ENCODE measurements around the gene AMZ1. TPM values are rescaled to one million over a fixed set of nuclear protein-coding genes. Genes with fewer than 3 reads are reported as not detected.

Gene AMZ1
- total RNA-seq, 1 donor from 2014 or later = 0.05 TPM

DNA sequence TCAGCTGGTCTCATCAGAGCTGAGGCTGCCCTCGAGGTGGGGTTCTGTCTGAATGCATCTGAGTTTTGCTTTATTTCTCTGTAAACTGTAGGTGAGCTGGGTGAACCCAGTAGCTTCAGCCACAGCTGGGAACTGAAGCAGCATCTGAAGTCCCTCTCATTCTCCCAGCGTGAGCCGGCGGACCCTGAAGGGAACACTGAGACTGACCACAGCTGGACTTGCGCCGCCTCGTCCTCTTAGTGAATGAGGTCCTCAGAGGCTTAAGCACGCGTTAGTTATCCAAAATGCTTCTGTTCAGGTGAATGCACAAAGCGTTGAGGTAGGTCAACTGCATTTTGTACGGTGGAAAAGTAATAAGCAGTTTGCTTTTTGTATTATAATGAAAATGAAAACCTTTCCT is 76.6 kb downstream of the AMZ1 start:
- H3K9me3 Mint-ChIP-seq (ENCODE audit: unreplicated experiment) = no peaks in the 10 kb centered on the region
- H3K36me3 Mint-ChIP-seq (ENCODE audit: low read depth, unreplicated experiment) = peaks cover 8% of the 10 kb centered on the region
- H3K4me1 Mint-ChIP-seq (ENCODE audit: unreplicated experiment) = peaks cover 40% of the 10 kb centered on the region
- H3K4me3 Mint-ChIP-seq (ENCODE audit: unreplicated experiment) = no peak overlapping the region
- H3K27me3 Mint-ChIP-seq (ENCODE audit: unreplicated experiment) = peaks cover 19% of the 10 kb centered on the region
- no peak for TF ChIP-seq CTCF (IDR thresholded peaks at IDR 0.05; ENCODE audit: unreplicated experiment)
- no peak for DNase-seq (ENCODE audit: low spot score)
- H3K27ac Mint-ChIP-seq (ENCODE audit: unreplicated experiment) = no peak overlapping the region

Other genes with a start within 250 kb of the AMZ1 start
- gene GRIFIN, start 211.8 kb upstream of the AMZ1 start, total RNA-seq (ENCODE audit: unreplicated experiment) = not detected
- 83.5 TPM for gene LFNG, start 168.4 kb upstream of the AMZ1 start, total RNA-seq (ENCODE audit: unreplicated experiment)
- 34.0 TPM for gene BRAT1, start 132.7 kb upstream of the AMZ1 start, total RNA-seq (ENCODE audit: unreplicated experiment)
- gene IQCE, start 129.2 kb upstream of the AMZ1 start, total RNA-seq (ENCODE audit: unreplicated experiment) = 9.6 TPM
- gene TTYH3, start 56.2 kb upstream of the AMZ1 start, total RNA-seq (ENCODE audit: unreplicated experiment) = 250 TPM
- 105 TPM for gene GNA12, start 156.1 kb downstream of the AMZ1 start, total RNA-seq (ENCODE audit: unreplicated experiment)

All from endothelial cell (in vitro differentiated cells).